Activated B cell treated with CpG ODN at 0.5 μM for 24 hours (primary cell): Measurements from ENCODE around the gene CD274. TPM values are rescaled to one million over a fixed set of nuclear protein-coding genes. Genes with fewer than 3 reads are reported as not detected.

Experiments used
- ATAC-seq: fragments of 200-7000 bp; cut with Tn5 transposase; one replicate; pipeline ENCODE4 v1.10.0; 2021; ENCODE audit warnings: low read depth, mild to moderate bottlenecking, moderate library complexity
- CTCF ChIA-PET: fragments of 350-600 bp; sonication (Branson Sonifier 250); formaldehyde crosslinking; loops from one replicate; lab custom pipeline; 2021; ENCODE audit warnings: antibody characterized with exemption; lab: Charles Lee
- POLR2A ChIA-PET: fragments of 350-600 bp; sonication (Branson Sonifier 250); formaldehyde crosslinking; loops from one replicate; lab custom pipeline; 2021; ENCODE audit warnings: antibody characterized with exemption; lab: Charles Lee
- DNase-seq: peaks from one replicate; pipeline ENCODE4 v3.0.0; 2022
- H3K27ac Mint-ChIP-seq: one replicate; pipeline ENCODE4 v1.8.0; 2020; ENCODE audit warnings: mixed read lengths
- H3K27me3 Mint-ChIP-seq: one replicate; pipeline ENCODE4 v1.8.0; 2021; ENCODE audit warnings: mixed read lengths
- H3K36me3 Mint-ChIP-seq: one replicate; pipeline ENCODE4 v1.8.0; 2021; ENCODE audit warnings: low read depth, mixed read lengths
- H3K4me1 Mint-ChIP-seq: one replicate; pipeline ENCODE4 v1.8.0; 2021; ENCODE audit warnings: mixed read lengths
- H3K4me3 Mint-ChIP-seq: one replicate; pipeline ENCODE4 v1.8.0; 2020; ENCODE audit warnings: mild to moderate bottlenecking, mixed read lengths
- H3K9me3 Mint-ChIP-seq: one replicate; pipeline ENCODE4 v1.8.0; 2020; ENCODE audit warnings: mixed read lengths
- intact Hi-C: fragments of 100-400 bp; cut with micrococcal nuclease; formaldehyde crosslinking; loops from one replicate; pipeline ENCODE4 v1.15.1; 2024
- total RNA-seq: library from RNA; stranded (reverse); gene quantifications from 2 replicates; pipeline ENCODE4 v1.2.3, GENCODE V29; 2022
- TF ChIP-seq, protein P1 (sequence below): fragments of 200-600 bp; IDR thresholded peaks from one replicate; pipeline ENCODE4 v1.8.0; 2022; ENCODE audit warnings: antibody characterized with exemption, mild to moderate bottlenecking

Gene CD274
- total RNA-seq, 1 donor from 2014 or later = 48.9 TPM

DNA sequence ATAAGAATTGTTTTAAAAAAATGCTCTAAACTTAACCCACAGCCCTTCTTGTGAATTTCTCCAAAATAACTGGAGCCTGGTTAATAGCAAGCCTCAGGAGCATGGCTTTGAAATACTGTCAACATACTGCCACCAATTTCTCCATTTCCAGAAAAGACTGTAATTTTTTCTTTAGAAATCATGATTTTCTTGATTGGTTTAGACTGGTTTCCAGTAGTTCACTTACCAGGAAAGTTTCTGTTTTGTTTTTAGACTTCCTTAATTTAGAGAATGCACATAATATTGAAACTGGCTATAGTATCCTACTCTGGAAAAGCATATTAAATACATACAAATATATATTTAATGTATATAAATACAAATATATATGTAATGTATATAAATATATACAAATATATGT lies 4.5 kb upstream of the CD274 start:
- POLR2A ChIA-PET = interaction anchor here (5.5 kb wide), 1 partner anchor 8 kb away, joined by 152 read pairs; the partner anchor contains the start of gene PLGRKT
- intact Hi-C loops = loop anchor here (10.0 kb wide), 1 partner anchor 371 kb away; no protein-coding TSS in a partner anchor
- ATAC-seq (no peak), DNase-seq (no peak)
- TF ChIP-seq, protein P1, sequence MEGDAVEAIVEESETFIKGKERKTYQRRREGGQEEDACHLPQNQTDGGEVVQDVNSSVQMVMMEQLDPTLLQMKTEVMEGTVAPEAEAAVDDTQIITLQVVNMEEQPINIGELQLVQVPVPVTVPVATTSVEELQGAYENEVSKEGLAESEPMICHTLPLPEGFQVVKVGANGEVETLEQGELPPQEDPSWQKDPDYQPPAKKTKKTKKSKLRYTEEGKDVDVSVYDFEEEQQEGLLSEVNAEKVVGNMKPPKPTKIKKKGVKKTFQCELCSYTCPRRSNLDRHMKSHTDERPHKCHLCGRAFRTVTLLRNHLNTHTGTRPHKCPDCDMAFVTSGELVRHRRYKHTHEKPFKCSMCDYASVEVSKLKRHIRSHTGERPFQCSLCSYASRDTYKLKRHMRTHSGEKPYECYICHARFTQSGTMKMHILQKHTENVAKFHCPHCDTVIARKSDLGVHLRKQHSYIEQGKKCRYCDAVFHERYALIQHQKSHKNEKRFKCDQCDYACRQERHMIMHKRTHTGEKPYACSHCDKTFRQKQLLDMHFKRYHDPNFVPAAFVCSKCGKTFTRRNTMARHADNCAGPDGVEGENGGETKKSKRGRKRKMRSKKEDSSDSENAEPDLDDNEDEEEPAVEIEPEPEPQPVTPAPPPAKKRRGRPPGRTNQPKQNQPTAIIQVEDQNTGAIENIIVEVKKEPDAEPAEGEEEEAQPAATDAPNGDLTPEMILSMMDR = no peak
- peaks cover 50% of the 10 kb centered on the region for H3K4me1 Mint-ChIP-seq
- no peak overlapping the region for H3K27ac Mint-ChIP-seq
- no peak overlapping the region for H3K4me3 Mint-ChIP-seq
- no peaks in the 10 kb centered on the region for H3K9me3 Mint-ChIP-seq
- H3K27me3 Mint-ChIP-seq = no peaks in the 10 kb centered on the region
- CTCF ChIA-PET = no interaction called here
- peaks cover 2% of the 10 kb centered on the region for H3K36me3 Mint-ChIP-seq

DNA sequence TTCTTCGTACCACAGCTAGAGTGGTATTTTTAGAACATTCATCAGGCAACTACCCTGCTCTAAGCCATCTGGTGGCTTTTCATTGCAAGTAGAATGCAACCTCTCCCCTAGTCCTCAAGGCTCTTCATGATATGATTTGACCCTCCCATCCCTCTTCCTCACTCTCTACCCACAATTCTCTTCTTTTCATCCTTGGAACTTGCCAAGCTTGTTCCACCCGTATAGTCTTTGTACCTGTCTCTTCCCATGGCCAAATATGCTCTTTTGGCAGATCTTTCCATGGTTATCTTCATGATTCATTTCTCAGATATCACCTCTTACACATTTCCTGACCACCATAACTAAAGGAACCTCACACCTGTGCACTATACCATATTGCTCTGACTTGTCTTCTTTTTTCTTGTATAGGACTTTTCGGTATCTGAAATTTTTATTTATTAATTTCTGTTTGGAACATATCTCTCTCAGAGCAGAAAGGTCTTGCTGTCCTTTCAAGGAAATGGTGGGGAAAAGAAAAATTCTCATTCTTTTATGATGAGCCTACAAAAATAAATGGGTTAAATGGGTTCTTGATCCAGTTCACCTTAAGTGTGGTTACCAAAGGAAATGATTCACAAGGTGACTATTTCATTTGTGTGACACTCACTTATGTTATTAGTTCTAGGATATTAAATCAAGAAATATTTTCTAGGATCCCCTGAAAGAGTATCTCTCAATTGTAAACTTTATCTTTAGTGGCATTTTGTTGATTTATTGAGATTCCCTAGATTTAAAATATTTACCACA lies 3.7 kb upstream of the CD274 start:
- TF ChIP-seq, protein P1 = no peak
- H3K27me3 Mint-ChIP-seq = no peaks in the 10 kb centered on the region
- ChIA-PET POLR2A (interaction anchor here (1.6 to 5.5 kb wide), 2 partner anchors 8 to 143 kb away, joined by 6 to 152 read pairs; partner anchors contain the start of gene PLGRKT), CTCF (interaction anchor here (4.6 kb wide), 1 partner anchor 141 kb away, joined by 90 read pairs; no protein-coding TSS in a partner anchor)
- no peak for DNase-seq
- H3K4me3 Mint-ChIP-seq = no peak overlapping the region
- H3K4me1 Mint-ChIP-seq = peaks cover 52% of the 10 kb centered on the region
- H3K27ac Mint-ChIP-seq = peak overlapping the region; percentile 0
- no peak for ATAC-seq
- H3K36me3 Mint-ChIP-seq = peaks cover 6% of the 10 kb centered on the region
- H3K9me3 Mint-ChIP-seq = no peaks in the 10 kb centered on the region
- intact Hi-C loops = loop anchor here (10.0 kb wide), 1 partner anchor 372 kb away; no protein-coding TSS in a partner anchor

DNA sequence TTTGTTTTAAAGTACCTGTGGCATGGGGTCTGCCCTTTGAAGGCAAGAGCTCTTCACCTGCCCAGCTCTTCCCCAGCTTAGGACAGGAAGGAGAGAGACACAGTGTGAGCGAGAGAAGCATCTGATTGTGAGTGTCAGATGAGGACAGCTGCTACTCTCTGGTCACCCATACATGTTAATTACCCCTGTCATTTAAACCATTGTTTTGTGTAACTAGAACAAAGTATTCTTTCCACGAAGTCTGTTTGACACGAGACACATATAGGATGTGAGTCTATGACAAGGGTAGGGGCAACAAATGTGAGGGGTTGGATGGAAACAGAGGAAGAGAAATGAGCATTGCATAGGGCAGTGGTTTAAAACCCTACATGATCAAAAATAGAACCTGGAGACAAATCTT lies 3.0 kb upstream of the CD274 start:
- no peak for DNase-seq
- TF ChIP-seq, protein P1 = no peak
- CTCF ChIA-PET = interaction anchor here (1.0 to 4.6 kb wide), 2 partner anchors 141 to 261 kb away, joined by 3 to 90 read pairs; no protein-coding TSS in a partner anchor
- Mint-ChIP-seq H3K9me3 (no peaks in the 10 kb centered on the region), H3K27ac (no peak overlapping the region), H3K36me3 (peaks cover 10% of the 10 kb centered on the region), H3K4me1 (peaks cover 55% of the 10 kb centered on the region), H3K4me3 (no peak overlapping the region), H3K27me3 (no peaks in the 10 kb centered on the region)
- no peak for ATAC-seq
- POLR2A ChIA-PET = interaction anchor here (1.6 to 5.5 kb wide), 2 partner anchors 9 to 142 kb away, joined by 6 to 152 read pairs; partner anchors contain the start of gene PLGRKT
- intact Hi-C loops = loop anchor here (10.0 kb wide), 1 partner anchor 373 kb away; no protein-coding TSS in a partner anchor

DNA sequence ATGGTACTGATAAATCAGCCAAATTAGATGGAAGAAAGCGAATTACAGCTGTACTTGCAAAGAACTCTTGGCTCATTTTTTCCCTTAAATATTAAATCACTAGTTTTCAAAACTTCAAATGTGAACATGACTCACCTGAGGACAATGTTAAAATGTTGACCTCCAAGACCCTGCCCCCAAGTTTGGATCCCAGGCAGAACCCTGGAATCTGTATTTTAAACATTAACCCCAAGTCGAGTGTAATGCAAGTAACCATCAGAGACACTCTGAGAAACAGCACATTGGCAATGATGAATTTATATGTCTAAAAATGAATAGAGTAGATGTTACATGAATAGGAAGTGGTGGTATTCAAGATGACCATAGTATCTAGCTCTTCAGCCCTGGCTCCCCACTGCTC lies 2.3 kb upstream of the CD274 start:
- no peak overlapping the region for H3K4me3 Mint-ChIP-seq
- H3K27me3 Mint-ChIP-seq = no peaks in the 10 kb centered on the region
- peaks cover 56% of the 10 kb centered on the region for H3K4me1 Mint-ChIP-seq
- peak overlapping the region; percentile 24 for H3K27ac Mint-ChIP-seq
- ATAC-seq (no peak), DNase-seq (no peak)
- POLR2A ChIA-PET = interaction anchor here (1.2 to 5.5 kb wide), 2 partner anchors 10 to 153 kb away, joined by 3 to 152 read pairs; partner anchors contain the start of gene PLGRKT
- TF ChIP-seq, protein P1 = no peak
- intact Hi-C loops = loop anchor here (10.0 kb wide), 1 partner anchor 373 kb away; no protein-coding TSS in a partner anchor
- peaks cover 15% of the 10 kb centered on the region for H3K36me3 Mint-ChIP-seq
- CTCF ChIA-PET = interaction anchor here (1.0 to 4.6 kb wide), 2 partner anchors 140 to 262 kb away, joined by 3 to 90 read pairs; no protein-coding TSS in a partner anchor
- no peaks in the 10 kb centered on the region for H3K9me3 Mint-ChIP-seq
